Suprapubic skin (tissue), 4 donors: ENCODE data around the gene VEPH1. TPM values are rescaled to one million over a fixed set of nuclear protein-coding genes. Genes with fewer than 3 reads are reported as not detected.
A peak's percentile ranks its signal among the peaks of the same experiment; 100 is the strongest.

ENCODE experiments used
- DNase-seq, 2 donors: peaks; one replicate each; pipeline ENCODE4 v3.0.0-alpha.2; 2019; ENCODE audit warnings: low spot score in 2 of 2
- H3K27ac ChIP-seq: fragments of 200-600 bp; sonication (generic); one replicate; pipeline ENCODE4 v1.5.1; 2019
- H3K27me3 ChIP-seq: fragments of 200-600 bp; sonication (generic); one replicate; pipeline ENCODE4 v1.5.1; 2019
- H3K36me3 ChIP-seq: fragments of 200-600 bp; sonication (generic); one replicate; pipeline ENCODE4 v1.5.1; 2019
- H3K4me1 ChIP-seq: fragments of 200-600 bp; sonication (generic); one replicate; pipeline ENCODE4 v1.5.1; 2019
- H3K4me3 ChIP-seq: fragments of 200-600 bp; sonication (generic); one replicate; pipeline ENCODE4 v1.5.1; 2019; ENCODE audit warnings: mild to moderate bottlenecking
- H3K9me3 ChIP-seq: fragments of 200-600 bp; sonication (generic); one replicate; pipeline ENCODE4 v1.5.1; 2019
- CTCF ChIP-seq, 2 donors: fragments of 200-600 bp in 1 of 2; fragments of 450-650 bp in 1 of 2; sonication (generic) in 1 of 2; IDR thresholded peaks; one replicate each; pipeline ENCODE4 v1.5.1; 2016 to 2019; ENCODE audit warnings: antibody characterized with exemption in 2 of 2, mild to moderate bottlenecking in 1 of 2, moderate library complexity in 1 of 2
- EP300 ChIP-seq: sonication (generic); formaldehyde crosslinking; IDR thresholded peaks from one replicate; pipeline ENCODE4 v1.6.1; 2017; ENCODE audit warnings: antibody characterized with exemption
- POLR2A ChIP-seq, 2 donors: fragments of 450-650 bp; IDR thresholded peaks; one replicate each; pipeline ENCODE4 v1.6.1; 2017; ENCODE audit warnings: antibody characterized with exemption in 2 of 2, mild to moderate bottlenecking in 2 of 2, moderate library complexity in 2 of 2
- POLR2AphosphoS5 ChIP-seq, 3 donors: sonication (generic); formaldehyde crosslinking; IDR thresholded peaks; one replicate each; pipeline ENCODE4 v1.6.1; 2017; ENCODE audit warnings: antibody characterized with exemption in 3 of 3
- WGBS: methylation state at CpG from one replicate; pipeline ENCODE4 v1.1.5; 2018; 5-methylcytosine and 5-hydroxymethylcytosine counted together
- total RNA-seq, 4 donors: library from RNA; depleted of rRNA; stranded (reverse); fragments of >200 nt; gene quantifications; one replicate each; pipeline ENCODE4 v1.1.0, GENCODE V29; 2016

The VEPH1 gene
- total RNA-seq, 4 donors from 2014 or later = 2.9 to 9.3 (median 5.7) TPM

- H3K9me3 ChIP-seq = no peaks in the 10 kb centered on the region
- H3K4me3 ChIP-seq = no peak overlapping the region
- H3K4me1 ChIP-seq = no peaks in the 10 kb centered on the region
- H3K36me3 ChIP-seq = no peaks in the 10 kb centered on the region
- no peak overlapping the region for H3K27ac ChIP-seq
- no peaks in the 10 kb centered on the region for H3K27me3 ChIP-seq
- no peak for TF ChIP-seq POLR2A (IDR thresholded peaks at IDR 0.05)
- no peak for TF ChIP-seq CTCF (IDR thresholded peaks at IDR 0.05)
- no peak for TF ChIP-seq EP300
- TF ChIP-seq POLR2AphosphoS5 (IDR thresholded peaks at IDR 0.05) = no peak
- no peak for DNase-seq
Observed at GRCh38 chr3:157522648-157523047, 19.4 kb upstream of the VEPH1 start.

- TF ChIP-seq POLR2AphosphoS5 (IDR thresholded peaks at IDR 0.05) (no peak), EP300 (no peak), POLR2A (IDR thresholded peaks at IDR 0.05) (no peak), CTCF (IDR thresholded peaks at IDR 0.05) (no peak)
- Histone ChIP-seq H3K36me3 (no peaks in the 10 kb centered on the region), H3K27me3 (no peaks in the 10 kb centered on the region), H3K9me3 (no peaks in the 10 kb centered on the region), H3K4me1 (no peaks in the 10 kb centered on the region), H3K27ac (peak overlapping the region; percentile 57), H3K4me3 (no peak overlapping the region)
- DNase-seq = no peak
Observed at GRCh38 chr3:157520485-157521150, 17.4 kb upstream of the VEPH1 start.

GRCh38 chr3:157518881-157519280 lies 15.7 kb upstream of the VEPH1 start:
- 100% methylated on average over 1 of the region's 1 CpG for WGBS
- H3K4me3 ChIP-seq = no peak overlapping the region
- H3K4me1 ChIP-seq = no peaks in the 10 kb centered on the region
- no peaks in the 10 kb centered on the region for H3K36me3 ChIP-seq
- TF ChIP-seq POLR2A (IDR thresholded peaks at IDR 0.05) (no peak), POLR2AphosphoS5 (IDR thresholded peaks at IDR 0.05) (no peak)
- no peaks in the 10 kb centered on the region for H3K27me3 ChIP-seq
- DNase-seq = no peak
- H3K27ac ChIP-seq = no peak overlapping the region
- H3K9me3 ChIP-seq = no peaks in the 10 kb centered on the region

- Histone ChIP-seq H3K4me3 (no peak overlapping the region), H3K27ac (no peak overlapping the region), H3K4me1 (no peaks in the 10 kb centered on the region), H3K36me3 (no peaks in the 10 kb centered on the region), H3K9me3 (no peaks in the 10 kb centered on the region), H3K27me3 (no peaks in the 10 kb centered on the region)
- no peak for DNase-seq
- TF ChIP-seq EP300 = no peak
Observed at GRCh38 chr3:157516928-157517327, 13.7 kb upstream of the VEPH1 start.

- H3K27me3 ChIP-seq = no peaks in the 10 kb centered on the region
- TF ChIP-seq CTCF (IDR thresholded peaks at IDR 0.05) = no peak
- no peak for TF ChIP-seq POLR2A (IDR thresholded peaks at IDR 0.05)
- no peak for TF ChIP-seq POLR2AphosphoS5 (IDR thresholded peaks at IDR 0.05)
- TF ChIP-seq EP300 = no peak
- WGBS = 72% methylated on average over 5 of the region's 5 CpGs
- no peaks in the 10 kb centered on the region for H3K9me3 ChIP-seq
- no peaks in the 10 kb centered on the region for H3K36me3 ChIP-seq
- H3K27ac ChIP-seq = no peak overlapping the region
- no peak for DNase-seq
- no peak overlapping the region for H3K4me3 ChIP-seq
- no peaks in the 10 kb centered on the region for H3K4me1 ChIP-seq
Observed at GRCh38 chr3:157515398-157515797, 12.2 kb upstream of the VEPH1 start.

- Histone ChIP-seq H3K4me3 (no peak overlapping the region), H3K27ac (no peak overlapping the region), H3K27me3 (no peaks in the 10 kb centered on the region), H3K4me1 (no peaks in the 10 kb centered on the region), H3K36me3 (no peaks in the 10 kb centered on the region), H3K9me3 (no peaks in the 10 kb centered on the region)
- 59% methylated on average over 4 of the region's 4 CpGs for WGBS
- TF ChIP-seq CTCF (IDR thresholded peaks at IDR 0.05) = no peak
- TF ChIP-seq POLR2A (IDR thresholded peaks at IDR 0.05) = no peak
- TF ChIP-seq POLR2AphosphoS5 (IDR thresholded peaks at IDR 0.05) = no peak
- no peak for TF ChIP-seq EP300
- DNase-seq = no peak
Observed at GRCh38 chr3:157514371-157514895, 11.2 kb upstream of the VEPH1 start.
